IMR-90 (cell line): ENCODE data around the gene NECTIN2.

Experiments
- BHLHE40 ChIP-seq: fragments of 150-350 bp; IDR thresholded peaks from 2 replicates; pipeline ENCODE4 v1.6.1; 2016; ENCODE audit warnings: mild to moderate bottlenecking, low read depth, low read length
- CEBPB ChIP-seq: IDR thresholded peaks from 2 replicates; pipeline ENCODE4 v1.6.1; 2012; ENCODE audit warnings: low read depth, low read length, improper control_type of control experiment
- FOS ChIP-seq: fragments of 150-350 bp; IDR thresholded peaks from 2 replicates; pipeline ENCODE4 v1.6.1; 2016; ENCODE audit warnings: low read depth, low read length
- MAFK ChIP-seq: IDR thresholded peaks from 2 replicates; pipeline ENCODE4 v1.6.1; 2012; ENCODE audit warnings: low read depth, low read length, improper control_type of control experiment
- MXI1 ChIP-seq: IDR thresholded peaks from 2 replicates; pipeline ENCODE4 v1.6.1; 2012; ENCODE audit warnings: low read depth, mild to moderate bottlenecking, low read length, moderate library complexity, borderline replicate concordance
- NFE2L2 ChIP-seq: fragments of 150-350 bp; IDR thresholded peaks from 2 replicates; pipeline ENCODE4 v1.6.1; 2016; ENCODE audit warnings: low read depth, mild to moderate bottlenecking, low read length
- POLR2A ChIP-seq: IDR thresholded peaks from 2 replicates; pipeline ENCODE4 v1.6.1; 2012; ENCODE audit warnings: mild to moderate bottlenecking, low read depth, low read length
- RAD21 ChIP-seq: IDR thresholded peaks from 2 replicates; pipeline ENCODE4 v1.6.1; 2012; ENCODE audit warnings: low read length, improper control_type of control experiment
- RFX5 ChIP-seq: IDR thresholded peaks from 2 replicates; pipeline ENCODE4 v1.8.0; 2012; ENCODE audit warnings: low read depth, mild to moderate bottlenecking, low read length, moderate library complexity
- SMC3 ChIP-seq: fragments of 150-350 bp; IDR thresholded peaks from 2 replicates; pipeline ENCODE4 v1.6.1; 2016; ENCODE audit warnings: low read depth, mild to moderate bottlenecking, antibody characterized with exemption, low read length, moderate library complexity
- TF ChIP-seq, protein P1 (sequence below): conservative IDR thresholded peaks from 2 replicates; pipeline ENCODE4 v1.5.1; 2012; ENCODE audit warnings: mild to moderate bottlenecking, low read depth, low read length, improper control_type of control experiment
- TF ChIP-seq, protein P2 (sequence below): fragments of 150-350 bp; IDR thresholded peaks from 2 replicates; pipeline ENCODE4 v1.6.1; 2016; ENCODE audit warnings: low read depth, mild to moderate bottlenecking, low read length, moderate library complexity, borderline replicate concordance
- TF ChIP-seq, protein P3 (sequence below): fragments of 150-350 bp; IDR thresholded peaks from 2 replicates; pipeline ENCODE4 v1.6.1; 2017; ENCODE audit warnings: mild to moderate bottlenecking, antibody characterized with exemption, low read length, low read depth

GRCh38 chr19:44897835-44898234 lies 51.7 kb downstream of the NECTIN2 start:
- no peak for TF ChIP-seq POLR2A
- TF ChIP-seq, protein P1, sequence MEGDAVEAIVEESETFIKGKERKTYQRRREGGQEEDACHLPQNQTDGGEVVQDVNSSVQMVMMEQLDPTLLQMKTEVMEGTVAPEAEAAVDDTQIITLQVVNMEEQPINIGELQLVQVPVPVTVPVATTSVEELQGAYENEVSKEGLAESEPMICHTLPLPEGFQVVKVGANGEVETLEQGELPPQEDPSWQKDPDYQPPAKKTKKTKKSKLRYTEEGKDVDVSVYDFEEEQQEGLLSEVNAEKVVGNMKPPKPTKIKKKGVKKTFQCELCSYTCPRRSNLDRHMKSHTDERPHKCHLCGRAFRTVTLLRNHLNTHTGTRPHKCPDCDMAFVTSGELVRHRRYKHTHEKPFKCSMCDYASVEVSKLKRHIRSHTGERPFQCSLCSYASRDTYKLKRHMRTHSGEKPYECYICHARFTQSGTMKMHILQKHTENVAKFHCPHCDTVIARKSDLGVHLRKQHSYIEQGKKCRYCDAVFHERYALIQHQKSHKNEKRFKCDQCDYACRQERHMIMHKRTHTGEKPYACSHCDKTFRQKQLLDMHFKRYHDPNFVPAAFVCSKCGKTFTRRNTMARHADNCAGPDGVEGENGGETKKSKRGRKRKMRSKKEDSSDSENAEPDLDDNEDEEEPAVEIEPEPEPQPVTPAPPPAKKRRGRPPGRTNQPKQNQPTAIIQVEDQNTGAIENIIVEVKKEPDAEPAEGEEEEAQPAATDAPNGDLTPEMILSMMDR: no peak
- no peak for TF ChIP-seq BHLHE40
- no peak for TF ChIP-seq RFX5
- TF ChIP-seq, protein P2, sequence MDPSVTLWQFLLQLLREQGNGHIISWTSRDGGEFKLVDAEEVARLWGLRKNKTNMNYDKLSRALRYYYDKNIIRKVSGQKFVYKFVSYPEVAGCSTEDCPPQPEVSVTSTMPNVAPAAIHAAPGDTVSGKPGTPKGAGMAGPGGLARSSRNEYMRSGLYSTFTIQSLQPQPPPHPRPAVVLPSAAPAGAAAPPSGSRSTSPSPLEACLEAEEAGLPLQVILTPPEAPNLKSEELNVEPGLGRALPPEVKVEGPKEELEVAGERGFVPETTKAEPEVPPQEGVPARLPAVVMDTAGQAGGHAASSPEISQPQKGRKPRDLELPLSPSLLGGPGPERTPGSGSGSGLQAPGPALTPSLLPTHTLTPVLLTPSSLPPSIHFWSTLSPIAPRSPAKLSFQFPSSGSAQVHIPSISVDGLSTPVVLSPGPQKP: no peak
- no peak for TF ChIP-seq SMC3
- TF ChIP-seq FOS: no peak
- TF ChIP-seq, protein P3, sequence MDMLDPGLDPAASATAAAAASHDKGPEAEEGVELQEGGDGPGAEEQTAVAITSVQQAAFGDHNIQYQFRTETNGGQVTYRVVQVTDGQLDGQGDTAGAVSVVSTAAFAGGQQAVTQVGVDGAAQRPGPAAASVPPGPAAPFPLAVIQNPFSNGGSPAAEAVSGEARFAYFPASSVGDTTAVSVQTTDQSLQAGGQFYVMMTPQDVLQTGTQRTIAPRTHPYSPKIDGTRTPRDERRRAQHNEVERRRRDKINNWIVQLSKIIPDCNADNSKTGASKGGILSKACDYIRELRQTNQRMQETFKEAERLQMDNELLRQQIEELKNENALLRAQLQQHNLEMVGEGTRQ: no peak
- no peak for TF ChIP-seq CEBPB
- no peak for TF ChIP-seq MAFK
- TF ChIP-seq NFE2L2: no peak
- TF ChIP-seq RAD21: no peak
- no peak for TF ChIP-seq MXI1
